HFFc6 (cell line): ENCODE measurements around the gene KHK. TPM values are rescaled to one million over a fixed set of nuclear protein-coding genes. Genes with fewer than 3 reads are reported as not detected.
A peak's percentile ranks its signal among the peaks of the same experiment; 100 is the strongest.

Experiments
- DNase-seq: peaks from one replicate; pipeline ENCODE4 v3.0.0-alpha.2; 2018
- H3K27ac Mint-ChIP-seq: 2 replicates; pipeline ENCODE4 v1.8.0; 2020; ENCODE audit warnings: mild to moderate bottlenecking, mixed read lengths
- H3K27me3 Mint-ChIP-seq: 2 replicates; pipeline ENCODE4 v1.8.0; 2021; ENCODE audit warnings: mild to moderate bottlenecking, moderate library complexity, mixed read lengths; ENCODE audit not compliant: insufficient read depth
- H3K36me3 Mint-ChIP-seq: 2 replicates; pipeline ENCODE4 v1.8.0; 2021; ENCODE audit warnings: low read depth, mixed read lengths
- H3K4me1 Mint-ChIP-seq: 2 replicates; pipeline ENCODE4 v1.8.0; 2020; ENCODE audit warnings: low read depth, mixed read lengths
- H3K4me3 Mint-ChIP-seq: 2 replicates; pipeline ENCODE4 v1.8.0; 2020; ENCODE audit warnings: mild to moderate bottlenecking, moderate library complexity, mixed read lengths
- H3K9me3 Mint-ChIP-seq: 2 replicates; pipeline ENCODE4 v1.8.0; 2020; ENCODE audit warnings: mild to moderate bottlenecking, mixed read lengths
- CTCF ChIP-seq: fragments of 200-600 bp; sonication (generic); IDR thresholded peaks from 2 replicates; pipeline ENCODE4 v1.5.0; 2021; ENCODE audit warnings: antibody characterized with exemption, mild to moderate bottlenecking
- total RNA-seq, 6 experiments: library from RNA; stranded (reverse); fragmentation: NEBNext Ultra II Directional; extraction: Animal tissue kit (Norgen Biotek cat#: 25700); gene quantifications; 2 replicates in 1 of 6; 3 replicates in 5 of 6; pipeline ENCODE4 v1.2.3, GENCODE V29; 2021

KHK gene
- total RNA-seq, 6 experiments from 2014 or later, result 1.0 to 1.7 (median 1.6) TPM

- Mint-ChIP-seq H3K9me3 (no peaks in the 10 kb centered on the region), H3K4me3 (no peak overlapping the region), H3K27ac (no peak overlapping the region), H3K4me1 (peaks cover 40% of the 10 kb centered on the region), H3K27me3 (peaks cover 3% of the 10 kb centered on the region), H3K36me3 (peaks cover 12% of the 10 kb centered on the region; the same call in 1 of the 2 replicates)
- no peak for TF ChIP-seq CTCF
- no peak for DNase-seq
These were observed 2.9 kb upstream of the KHK start for GRCh38 chr2:27083410-27084296.

GRCh38 chr2:27084297-27085061, 2.1 kb upstream of the KHK start:
- Mint-ChIP-seq H3K36me3 (peaks cover 12% of the 10 kb centered on the region; the same call in 1 of the 2 replicates), H3K27ac (no peak overlapping the region), H3K4me3 (no peak overlapping the region), H3K4me1 (peaks cover 39% of the 10 kb centered on the region), H3K9me3 (no peaks in the 10 kb centered on the region), H3K27me3 (peaks cover 3% of the 10 kb centered on the region)
- TF ChIP-seq CTCF, result no peak
- DNase-seq, result no peak

- Mint-ChIP-seq H3K9me3 (no peaks in the 10 kb centered on the region), H3K27me3 (peaks cover 3% of the 10 kb centered on the region), H3K36me3 (peaks cover 9% of the 10 kb centered on the region; the same call in 1 of the 2 replicates), H3K4me1 (peaks cover 32% of the 10 kb centered on the region), H3K4me3 (peak overlapping the region; percentile 62), H3K27ac (peak overlapping the region; percentile 41)
- TF ChIP-seq CTCF, result no peak; the same call in 1 of the 2 replicates
- no peak for DNase-seq
These were observed 1.4 kb upstream of the KHK start for GRCh38 chr2:27085062-27085672.

- H3K9me3 Mint-ChIP-seq, result no peaks in the 10 kb centered on the region
- peaks cover 7% of the 10 kb centered on the region; the same call in 1 of the 2 replicates for H3K36me3 Mint-ChIP-seq
- peak overlapping the region; percentile 41 for H3K27ac Mint-ChIP-seq
- peak overlapping the region; percentile 62 for H3K4me3 Mint-ChIP-seq
- TF ChIP-seq CTCF, result peak; percentile 57; the same call in 1 of the 2 replicates
- peak; percentile 46 for DNase-seq
- H3K27me3 Mint-ChIP-seq, result peaks cover 3% of the 10 kb centered on the region
- H3K4me1 Mint-ChIP-seq, result peaks cover 27% of the 10 kb centered on the region
These were observed 891 bp upstream of the KHK start for GRCh38 chr2:27085673-27086089.

GRCh38 chr2:27086090-27086723, 365 bp upstream of the KHK start:
- Mint-ChIP-seq H3K27ac (peak overlapping the region; percentile 65), H3K9me3 (no peaks in the 10 kb centered on the region), H3K27me3 (peaks cover 3% of the 10 kb centered on the region), H3K4me1 (peaks cover 21% of the 10 kb centered on the region), H3K36me3 (peaks cover 4% of the 10 kb centered on the region; the same call in 1 of the 2 replicates), H3K4me3 (peak overlapping the region; percentile 79)
- peak; percentile 96 for TF ChIP-seq CTCF
- DNase-seq, result peak; percentile 84
